HG03159 (cell line): Measurements from ENCODE around the gene GNAL.

Source experiments
- ATAC-seq: cut with Tn5 transposase; IDR thresholded peaks from one replicate; pipeline ENCODE4 v1.9.1; 2021; ENCODE audit warnings: mild to moderate bottlenecking, moderate library complexity; ENCODE audit not compliant: unreplicated experiment

The GNAL gene

GRCh38 chr18:11719621-11720020 lies 30.6 kb downstream of the GNAL start:
- no peak for ATAC-seq

GRCh38 chr18:11721720-11722119 lies 32.7 kb downstream of the GNAL start:
- ATAC-seq, result no peak

- no peak for ATAC-seq
These were observed 35.7 kb downstream of the GNAL start for GRCh38 chr18:11724781-11725180.

- no peak for ATAC-seq
These were observed 37.5 kb downstream of the GNAL start for GRCh38 chr18:11726556-11726955.

- ATAC-seq, result no peak
These were observed 39.2 kb downstream of the GNAL start for GRCh38 chr18:11728249-11728648.

- ATAC-seq, result no peak
These were observed 40.5 kb downstream of the GNAL start for GRCh38 chr18:11729556-11729955.

- ATAC-seq, result peak; percentile 78
These were observed 44.0 kb downstream of the GNAL start for GRCh38 chr18:11733031-11733430.

GRCh38 chr18:11736656-11737055 lies 47.6 kb downstream of the GNAL start:
- no peak for ATAC-seq

GRCh38 chr18:11739893-11740292 lies 50.8 kb downstream of the GNAL start:
- no peak for ATAC-seq

GRCh38 chr18:11740461-11740860 lies 51.4 kb downstream of the GNAL start:
- no peak for ATAC-seq

GRCh38 chr18:11741505-11742145 lies 52.6 kb downstream of the GNAL start:
- no peak for ATAC-seq

GRCh38 chr18:11745521-11745920 lies 56.5 kb downstream of the GNAL start:
- ATAC-seq, result no peak

- no peak for ATAC-seq
These were observed 58.2 kb downstream of the GNAL start for GRCh38 chr18:11747286-11747685.

- ATAC-seq, result no peak
These were observed 58.7 kb downstream of the GNAL start for GRCh38 chr18:11747731-11748130.

- ATAC-seq, result no peak
These were observed 60.2 kb downstream of the GNAL start for GRCh38 chr18:11749305-11749704.

- no peak for ATAC-seq
These were observed 61.1 kb downstream of the GNAL start for GRCh38 chr18:11750171-11750570.

GRCh38 chr18:11750581-11751310 lies 61.7 kb downstream of the GNAL start:
- ATAC-seq, result no peak

- no peak for ATAC-seq
These were observed 62.5 kb downstream of the GNAL start for GRCh38 chr18:11751341-11752115.

GRCh38 chr18:11752116-11752911 lies 63.2 kb downstream of the GNAL start:
- no peak for ATAC-seq

GRCh38 chr18:11754979-11755378 lies 65.9 kb downstream of the GNAL start:
- ATAC-seq, result no peak

GRCh38 chr18:11757084-11757590 lies 68.1 kb downstream of the GNAL start:
- ATAC-seq, result no peak
